Osteoblast (primary cell): ENCODE results near the gene RIMS1. TPM values are rescaled to one million over a fixed set of nuclear protein-coding genes. Genes with fewer than 3 reads are reported as not detected.

Experiments
- DNase-seq: peaks from one replicate; pipeline ENCODE4 v3.0.0; 2011; ENCODE audit warnings: low spot score, mixed read lengths; ENCODE audit not compliant: insufficient read length; ENCODE audit errors: missing footprints
- H2AFZ ChIP-seq: 2 replicates; pipeline ENCODE4 v1.6.0; 2011; ENCODE audit warnings: mild to moderate bottlenecking, low read length
- H3K27ac ChIP-seq: 2 replicates; pipeline ENCODE4 v1.5.1; 2011; ENCODE audit warnings: mild to moderate bottlenecking, low read depth, low read length, moderate library complexity
- H3K27me3 ChIP-seq: 2 replicates; pipeline ENCODE4 v1.6.0; 2012; ENCODE audit warnings: mild to moderate bottlenecking, control low read depth, inconsistent platforms, low read length, moderate library complexity; ENCODE audit not compliant: insufficient read depth
- H3K36me3 ChIP-seq: 2 replicates; pipeline ENCODE4 v1.5.1; 2011; ENCODE audit warnings: mild to moderate bottlenecking, low read length, control low read depth, moderate library complexity; ENCODE audit not compliant: insufficient read depth
- H3K4me1 ChIP-seq: 2 replicates; pipeline ENCODE4 v1.5.1; 2011; ENCODE audit warnings: mild to moderate bottlenecking, low read length, control low read depth, moderate library complexity; ENCODE audit not compliant: insufficient read depth
- H3K4me2 ChIP-seq: 2 replicates; pipeline ENCODE4 v1.6.0; 2011; ENCODE audit warnings: mild to moderate bottlenecking, low read length; ENCODE audit not compliant: insufficient read depth
- H3K4me3 ChIP-seq: fragments of 200-600 bp; sonication (generic); 3 replicates; pipeline ENCODE4 v1.5.1; 2012; ENCODE audit warnings: mild to moderate bottlenecking, low read length, inconsistent platforms; ENCODE audit not compliant: insufficient read depth
- H3K79me2 ChIP-seq: 2 replicates; pipeline ENCODE4 v1.6.0; 2012; ENCODE audit warnings: mild to moderate bottlenecking, low read length, control low read depth, inconsistent platforms; ENCODE audit not compliant: insufficient read depth
- H3K9me3 ChIP-seq: 2 replicates; pipeline ENCODE4 v1.5.1; 2011; ENCODE audit warnings: low read depth, low read length, control low read depth
- H4K20me1 ChIP-seq: 2 replicates; pipeline ENCODE4 v1.6.0; 2012; ENCODE audit warnings: mild to moderate bottlenecking, low read length, control low read depth; ENCODE audit not compliant: insufficient read depth
- CTCF ChIP-seq: IDR thresholded peaks from 2 replicates; pipeline ENCODE4 v1.5.1; 2011; ENCODE audit warnings: mild to moderate bottlenecking, low read depth, low read length, moderate library complexity; ENCODE audit errors: extremely low read depth
- total RNA-seq: library from RNA; depleted of rRNA; stranded (reverse); fragments of >200 nt; gene quantifications from 2 replicates; pipeline ENCODE4 v1.2.3, GENCODE V29; 2012

Gene RIMS1
- total RNA-seq, 1 donor, result 13.4 TPM

GRCh38 chr6:72037006-72037405 lies 150.7 kb downstream of the RIMS1 start:
- Histone ChIP-seq H2AFZ (no peak overlapping the region), H3K4me3 (no peak overlapping the region), H3K27ac (no peak overlapping the region), H3K4me1 (no peaks in the 10 kb centered on the region), H4K20me1 (no peaks in the 10 kb centered on the region), H3K79me2 (no peaks in the 10 kb centered on the region), H3K36me3 (no peaks in the 10 kb centered on the region), H3K9me3 (no peaks in the 10 kb centered on the region), H3K4me2 (no peak overlapping the region), H3K27me3 (no peaks in the 10 kb centered on the region)
- TF ChIP-seq CTCF, result no peak
- DNase-seq, result no peak

DNA sequence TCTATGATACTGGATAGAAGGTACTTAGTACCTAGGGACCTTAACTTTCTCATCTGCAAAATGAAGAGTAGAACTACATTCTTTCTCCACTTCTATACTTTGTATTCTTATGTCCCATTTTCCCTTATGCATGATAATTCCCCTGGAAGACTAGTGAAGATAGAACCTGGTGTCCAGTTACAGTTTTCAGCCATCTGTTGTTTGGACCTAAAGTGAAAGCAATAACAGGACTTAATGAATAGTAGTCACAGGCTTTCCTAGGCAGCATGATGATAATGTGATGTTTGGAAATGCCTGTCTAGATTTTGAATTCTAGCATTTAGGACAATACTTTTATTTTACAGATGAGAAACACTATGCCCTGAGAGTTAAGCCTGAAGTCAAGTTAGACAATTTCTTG lies 153.8 kb downstream of the RIMS1 start:
- H3K9me3 ChIP-seq, result no peaks in the 10 kb centered on the region
- H3K4me2 ChIP-seq, result no peak overlapping the region
- no peaks in the 10 kb centered on the region for H3K36me3 ChIP-seq
- no peaks in the 10 kb centered on the region for H3K4me1 ChIP-seq
- no peak overlapping the region for H2AFZ ChIP-seq
- H3K79me2 ChIP-seq, result no peaks in the 10 kb centered on the region
- H4K20me1 ChIP-seq, result no peaks in the 10 kb centered on the region
- no peak for DNase-seq
- H3K27me3 ChIP-seq, result no peaks in the 10 kb centered on the region
- H3K27ac ChIP-seq, result no peak overlapping the region
- H3K4me3 ChIP-seq, result no peak overlapping the region
- no peak for TF ChIP-seq CTCF

DNA sequence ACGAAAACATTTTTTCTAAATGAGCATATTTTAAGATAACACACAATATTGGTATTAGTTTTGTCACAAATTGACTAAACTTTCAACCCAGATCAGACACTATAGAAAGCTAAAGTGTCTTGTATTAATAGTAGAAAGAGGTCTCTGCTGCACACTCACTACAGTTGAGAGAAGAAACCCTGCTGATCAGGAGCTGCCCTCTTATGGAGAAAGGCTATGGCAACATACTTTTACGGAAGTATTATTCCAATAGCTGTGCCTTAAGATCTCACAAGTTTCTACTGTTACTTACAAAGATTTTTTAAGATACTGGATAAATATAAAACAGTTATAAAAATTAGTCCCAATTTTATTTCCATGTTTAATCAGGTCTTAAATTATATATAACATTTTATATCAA lies 155.7 kb downstream of the RIMS1 start:
- peak; percentile 27 for TF ChIP-seq CTCF
- no peak overlapping the region for H3K4me2 ChIP-seq

DNA sequence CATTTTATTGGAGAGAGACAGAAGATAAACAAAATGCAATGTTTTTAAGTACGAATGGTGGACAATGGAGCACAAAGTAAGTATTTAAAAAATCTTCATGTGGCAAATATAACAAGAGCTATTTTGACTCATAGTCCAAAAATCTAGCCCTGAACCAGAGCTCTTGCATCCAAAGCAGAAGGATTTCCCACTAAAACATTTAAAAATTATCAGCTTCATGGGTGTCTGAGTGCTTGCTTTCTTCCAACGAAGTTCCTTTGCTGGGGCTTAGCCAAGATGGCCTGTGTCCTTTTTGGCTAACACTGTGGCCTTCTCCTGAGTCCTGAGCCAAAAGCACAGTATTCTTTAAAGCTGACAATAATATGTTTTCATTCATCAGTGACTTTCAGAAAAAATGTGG lies 161.7 kb downstream of the RIMS1 start:
- Histone ChIP-seq H3K4me2 (no peak overlapping the region), H3K4me3 (no peak overlapping the region), H3K27ac (no peak overlapping the region), H3K79me2 (no peaks in the 10 kb centered on the region), H3K36me3 (no peaks in the 10 kb centered on the region), H3K4me1 (no peaks in the 10 kb centered on the region), H2AFZ (no peak overlapping the region), H3K27me3 (no peaks in the 10 kb centered on the region), H3K9me3 (no peaks in the 10 kb centered on the region), H4K20me1 (no peaks in the 10 kb centered on the region)
- DNase-seq, result no peak
- TF ChIP-seq CTCF, result no peak

More for the DNA sequence above, 155.7 kb downstream of the RIMS1 start:
- Histone ChIP-seq H2AFZ (no peak overlapping the region), H3K4me3 (no peak overlapping the region), H3K4me1 (no peaks in the 10 kb centered on the region), H4K20me1 (no peaks in the 10 kb centered on the region), H3K27me3 (no peaks in the 10 kb centered on the region), H3K79me2 (no peaks in the 10 kb centered on the region), H3K27ac (no peak overlapping the region), H3K36me3 (no peaks in the 10 kb centered on the region), H3K9me3 (no peaks in the 10 kb centered on the region)
- no peak for DNase-seq
